ENCODE results near the gene SENP5.

The SENP5 gene

GRCh38 chr3:196971094-196971698 lies 103.5 kb downstream of the SENP5 start:
- Histone ChIP-seq H3K27me3 (replicated peaks; ENCODE audit: control insufficient read depth, insufficient read depth, low read length) (no peaks in the 10 kb centered on the region), H3K9me3 (ENCODE audit: control insufficient read depth, low read length) (no peaks in the 10 kb centered on the region), H3K4me3 (ENCODE audit: low read length) (no peak overlapping the region)

GRCh38 chr3:196974661-196975060 lies 106.9 kb downstream of the SENP5 start:
- Histone ChIP-seq H3K9ac (ENCODE audit: low read length) (no peak overlapping the region), H3K9me3 (ENCODE audit: control insufficient read depth, low read length) (no peaks in the 10 kb centered on the region), H3K27me3 (replicated peaks; ENCODE audit: control insufficient read depth, insufficient read depth, low read length) (no peaks in the 10 kb centered on the region), H3K4me3 (ENCODE audit: low read length) (no peak overlapping the region), H3K4me1 (ENCODE audit: control insufficient read depth, insufficient read depth, low read length) (peaks cover 17% of the 10 kb centered on the region), H3K36me3 (ENCODE audit: control insufficient read depth, insufficient read depth, low read length, severe bottlenecking) (no peaks in the 10 kb centered on the region)
- no peak for DNase-seq (ENCODE audit: low read depth)

More at GRCh38 chr3:196971094-196971698, 103.5 kb downstream of the SENP5 start:
- peaks cover 13% of the 10 kb centered on the region for H3K4me1 ChIP-seq (ENCODE audit: control insufficient read depth, insufficient read depth, low read length)
- no peaks in the 10 kb centered on the region for H3K36me3 ChIP-seq (ENCODE audit: control insufficient read depth, insufficient read depth, low read length, severe bottlenecking)
- no peak overlapping the region for H3K9ac ChIP-seq (ENCODE audit: low read length)
- no peak for DNase-seq (ENCODE audit: low read depth)

GRCh38 chr3:196975349-196975748 lies 107.6 kb downstream of the SENP5 start:
- no peak for DNase-seq (ENCODE audit: low read depth)
- Histone ChIP-seq H3K36me3 (ENCODE audit: control insufficient read depth, insufficient read depth, low read length, severe bottlenecking) (no peaks in the 10 kb centered on the region), H3K9me3 (ENCODE audit: control insufficient read depth, low read length) (no peaks in the 10 kb centered on the region), H3K9ac (ENCODE audit: low read length) (no peak overlapping the region), H3K27me3 (replicated peaks; ENCODE audit: control insufficient read depth, insufficient read depth, low read length) (no peaks in the 10 kb centered on the region), H3K4me3 (ENCODE audit: low read length) (no peak overlapping the region), H3K4me1 (ENCODE audit: control insufficient read depth, insufficient read depth, low read length) (peaks cover 24% of the 10 kb centered on the region)

- H3K9me3 ChIP-seq (ENCODE audit: control insufficient read depth, low read length), result no peaks in the 10 kb centered on the region
- no peaks in the 10 kb centered on the region for H3K36me3 ChIP-seq (ENCODE audit: control insufficient read depth, insufficient read depth, low read length, severe bottlenecking)
- H3K4me1 ChIP-seq (ENCODE audit: control insufficient read depth, insufficient read depth, low read length), result peaks cover 26% of the 10 kb centered on the region
- DNase-seq (ENCODE audit: low read depth), result no peak
- no peaks in the 10 kb centered on the region for H3K27me3 ChIP-seq (replicated peaks; ENCODE audit: control insufficient read depth, insufficient read depth, low read length)
- no peak overlapping the region for H3K9ac ChIP-seq (ENCODE audit: low read length)
- H3K4me3 ChIP-seq (ENCODE audit: low read length), result no peak overlapping the region
Measured at GRCh38 chr3:196976941-196977340, 109.2 kb downstream of the SENP5 start.

- Histone ChIP-seq H3K4me1 (ENCODE audit: control insufficient read depth, insufficient read depth, low read length) (peaks cover 26% of the 10 kb centered on the region), H3K36me3 (ENCODE audit: control insufficient read depth, insufficient read depth, low read length, severe bottlenecking) (no peaks in the 10 kb centered on the region), H3K9me3 (ENCODE audit: control insufficient read depth, low read length) (peaks cover 13% of the 10 kb centered on the region), H3K27me3 (replicated peaks; ENCODE audit: control insufficient read depth, insufficient read depth, low read length) (no peaks in the 10 kb centered on the region), H3K4me3 (ENCODE audit: low read length) (no peak overlapping the region), H3K9ac (ENCODE audit: low read length) (peak overlapping the region; percentile 66)
- peak; percentile 78 for DNase-seq (ENCODE audit: low read depth)
Measured at GRCh38 chr3:196979545-196979944, 111.8 kb downstream of the SENP5 start.

GRCh38 chr3:196981657-196982056 lies 113.9 kb downstream of the SENP5 start:
- Histone ChIP-seq H3K36me3 (ENCODE audit: control insufficient read depth, insufficient read depth, low read length, severe bottlenecking) (no peaks in the 10 kb centered on the region), H3K9me3 (ENCODE audit: control insufficient read depth, low read length) (peaks cover 13% of the 10 kb centered on the region), H3K4me1 (ENCODE audit: control insufficient read depth, insufficient read depth, low read length) (peaks cover 19% of the 10 kb centered on the region), H3K9ac (ENCODE audit: low read length) (no peak overlapping the region), H3K27me3 (replicated peaks; ENCODE audit: control insufficient read depth, insufficient read depth, low read length) (peaks cover under 1% of the 10 kb centered on the region), H3K4me3 (ENCODE audit: low read length) (no peak overlapping the region)
- DNase-seq (ENCODE audit: low read depth), result no peak

- Histone ChIP-seq H3K4me3 (ENCODE audit: low read length) (no peak overlapping the region), H3K9me3 (ENCODE audit: control insufficient read depth, low read length) (peaks cover 13% of the 10 kb centered on the region), H3K9ac (ENCODE audit: low read length) (no peak overlapping the region), H3K36me3 (ENCODE audit: control insufficient read depth, insufficient read depth, low read length, severe bottlenecking) (no peaks in the 10 kb centered on the region), H3K4me1 (ENCODE audit: control insufficient read depth, insufficient read depth, low read length) (peaks cover 19% of the 10 kb centered on the region), H3K27me3 (replicated peaks; ENCODE audit: control insufficient read depth, insufficient read depth, low read length) (peaks cover 9% of the 10 kb centered on the region)
- DNase-seq (ENCODE audit: low read depth), result no peak
Measured at GRCh38 chr3:196983186-196983585, 115.5 kb downstream of the SENP5 start.
